Liver (tissue), 9 donors: ENCODE data around the gene AXIN1. TPM values are rescaled to one million over a fixed set of nuclear protein-coding genes. Genes with fewer than 3 reads are reported as not detected.

ENCODE experiments used
- DNase-seq: peaks from one replicate; pipeline ENCODE4 v3.0.0-alpha.2; 2017; ENCODE audit warnings: low spot score
- H3K27ac ChIP-seq, 2 donors: one replicate each; pipeline ENCODE4 v1.7.0; 2013; ENCODE audit warnings: inconsistent platforms in 2 of 2, low read length in 2 of 2, control low read depth in 1 of 2, low read depth in 1 of 2, mild to moderate bottlenecking in 1 of 2
- H3K27me3 ChIP-seq, 4 donors: one replicate each; pipeline versions ENCODE4 v1.6.1 to v1.7.0; 2013; ENCODE audit warnings: low read length in 3 of 4, inconsistent platforms in 1 of 4, mild to moderate bottlenecking in 1 of 4, moderate library complexity in 1 of 4; ENCODE audit not compliant: control insufficient read depth in 4 of 4, insufficient read depth in 4 of 4
- H3K36me3 ChIP-seq, 4 donors: one replicate each; pipeline versions ENCODE4 v1.6.1 to v1.7.0; 2013; ENCODE audit warnings: low read length in 3 of 4, mild to moderate bottlenecking in 3 of 4, low read depth in 1 of 4, moderate library complexity in 1 of 4; ENCODE audit not compliant: control insufficient read depth in 4 of 4, insufficient read depth in 3 of 4
- H3K4me1 ChIP-seq, 4 donors: one replicate each; pipeline versions ENCODE4 v1.6.1 to v1.7.0; 2013; ENCODE audit warnings: low read length in 3 of 4, mild to moderate bottlenecking in 3 of 4, moderate library complexity in 1 of 4; ENCODE audit not compliant: control insufficient read depth in 4 of 4, insufficient read depth in 4 of 4
- H3K4me3 ChIP-seq, 3 donors: one replicate each; pipeline versions ENCODE4 v1.6.1 to v1.7.0; 2013; ENCODE audit warnings: low read length in 3 of 3, control low read depth in 1 of 3, low read depth in 1 of 3, mild to moderate bottlenecking in 1 of 3
- H3K9ac ChIP-seq, 2 donors: one replicate each; pipeline ENCODE4 v1.7.0; 2013; ENCODE audit warnings: low read length in 2 of 2, mild to moderate bottlenecking in 2 of 2, moderate library complexity in 2 of 2, control low read depth in 1 of 2, low read depth in 1 of 2
- H3K9me3 ChIP-seq, 4 donors: one replicate each; pipeline versions ENCODE4 v1.6.1 to v1.7.0; 2013; ENCODE audit warnings: low read length in 3 of 4; ENCODE audit not compliant: control insufficient read depth in 4 of 4
- FOXA1 ChIP-seq: IDR thresholded peaks from 2 replicates; pipeline ENCODE4 v1.6.1; 2016; ENCODE audit warnings: antibody characterized with exemption
- FOXA2 ChIP-seq: IDR thresholded peaks from 2 replicates; pipeline ENCODE4 v1.6.1; 2016; ENCODE audit warnings: antibody characterized with exemption
- GABPA ChIP-seq, 2 donors: IDR thresholded peaks in 1 of 2; conservative IDR thresholded peaks in 1 of 2; 2 replicates each; pipeline ENCODE4 v1.6.1; 2016; ENCODE audit warnings: antibody characterized with exemption in 2 of 2, mild to moderate bottlenecking in 1 of 2, moderate library complexity in 1 of 2
- HNF4A ChIP-seq, 2 donors: conservative IDR thresholded peaks; 2 replicates each; pipeline ENCODE4 v1.6.1; 2016; ENCODE audit warnings: antibody characterized with exemption in 2 of 2, mild to moderate bottlenecking in 2 of 2
- HNF4G ChIP-seq: IDR thresholded peaks from 2 replicates; pipeline ENCODE4 v1.6.1; 2016; ENCODE audit warnings: antibody characterized with exemption
- JUND ChIP-seq, 2 donors: IDR thresholded peaks; 2 replicates each; pipeline ENCODE4 v1.6.1; 2016; ENCODE audit warnings: antibody characterized with exemption in 2 of 2
- NR2F2 ChIP-seq: IDR thresholded peaks from 2 replicates; pipeline ENCODE4 v1.6.1; 2016; ENCODE audit warnings: antibody characterized with exemption
- RAD21 ChIP-seq, 2 donors: IDR thresholded peaks; 2 replicates each; pipeline ENCODE4 v1.6.1; 2016; ENCODE audit warnings: antibody characterized with exemption in 2 of 2, mild to moderate bottlenecking in 2 of 2
- RXRA ChIP-seq, 2 donors: IDR thresholded peaks; 2 replicates each; pipeline ENCODE4 v1.6.1; 2017 to 2018; ENCODE audit warnings: antibody characterized with exemption in 2 of 2, mild to moderate bottlenecking in 1 of 2
- SP1 ChIP-seq: IDR thresholded peaks from 2 replicates; pipeline ENCODE4 v1.6.1; 2018; ENCODE audit warnings: antibody characterized with exemption, mild to moderate bottlenecking
- TAF1 ChIP-seq: conservative IDR thresholded peaks from 2 replicates; pipeline ENCODE4 v1.6.1; 2016; ENCODE audit warnings: antibody characterized with exemption, mild to moderate bottlenecking
- YY1 ChIP-seq: IDR thresholded peaks from 2 replicates; pipeline ENCODE4 v1.6.1; 2016; ENCODE audit warnings: antibody characterized with exemption, mild to moderate bottlenecking
- WGBS: extraction: QIAGEN DNeasy Blood & Tissue Kit; methylation state at CpG from one replicate; pipeline ENCODE4 v1.1.7; 2013; 5-methylcytosine and 5-hydroxymethylcytosine counted together
- polyA plus RNA-seq, 2 donors: library from polyadenylated mRNA; stranded (reverse) in 1 of 2; unstranded in 1 of 2; fragments of 200-250 nt in 1 of 2; fragments of >200 nt in 1 of 2; fragmentation: Nextera tagmentation in 1 of 2; extraction: Ambion mirVana in 1 of 2; gene quantifications; one replicate each; pipeline versions ENCODE4 v1.2.1 to v1.2.3, GENCODE V29; 2013 to 2015
- total RNA-seq, 2 donors: library from RNA; depleted of rRNA; stranded (reverse); fragments of >200 nt; gene quantifications; one replicate each; pipeline ENCODE4 v1.2.3, GENCODE V29; 2014
- TF ChIP-seq, protein P1 (sequence below): fragments of 150-350 bp; IDR thresholded peaks from 2 replicates; pipeline ENCODE4 v1.5.1; 2017; ENCODE audit warnings: improper control_type of control experiment, low read depth, low read length; ENCODE audit not compliant: missing input control
- TF ChIP-seq, protein P2 (sequence below): IDR thresholded peaks from 2 replicates; pipeline ENCODE4 v1.6.1; 2016; ENCODE audit warnings: antibody characterized with exemption
- TF ChIP-seq, protein P3 (sequence below): IDR thresholded peaks from 2 replicates; pipeline ENCODE4 v1.6.1; 2016; ENCODE audit warnings: antibody characterized with exemption
- TF ChIP-seq, protein P4 (sequence below): IDR thresholded peaks from 2 replicates; pipeline ENCODE4 v1.6.1; 2016; ENCODE audit warnings: antibody characterized with exemption
- TF ChIP-seq, protein P5 (sequence below): IDR thresholded peaks from 2 replicates; pipeline ENCODE4 v1.6.1; 2016; ENCODE audit warnings: antibody characterized with exemption, mild to moderate bottlenecking
- donor health status: healthy.
- donor health status: healthy.
- donor health status: healthy.
- donor health status: healthy.
- donor health status: healthy.

Gene AXIN1
- total and polyA plus RNA-seq, 4 donors = 2.0 to 10.3 (median 7.9) TPM

DNA sequence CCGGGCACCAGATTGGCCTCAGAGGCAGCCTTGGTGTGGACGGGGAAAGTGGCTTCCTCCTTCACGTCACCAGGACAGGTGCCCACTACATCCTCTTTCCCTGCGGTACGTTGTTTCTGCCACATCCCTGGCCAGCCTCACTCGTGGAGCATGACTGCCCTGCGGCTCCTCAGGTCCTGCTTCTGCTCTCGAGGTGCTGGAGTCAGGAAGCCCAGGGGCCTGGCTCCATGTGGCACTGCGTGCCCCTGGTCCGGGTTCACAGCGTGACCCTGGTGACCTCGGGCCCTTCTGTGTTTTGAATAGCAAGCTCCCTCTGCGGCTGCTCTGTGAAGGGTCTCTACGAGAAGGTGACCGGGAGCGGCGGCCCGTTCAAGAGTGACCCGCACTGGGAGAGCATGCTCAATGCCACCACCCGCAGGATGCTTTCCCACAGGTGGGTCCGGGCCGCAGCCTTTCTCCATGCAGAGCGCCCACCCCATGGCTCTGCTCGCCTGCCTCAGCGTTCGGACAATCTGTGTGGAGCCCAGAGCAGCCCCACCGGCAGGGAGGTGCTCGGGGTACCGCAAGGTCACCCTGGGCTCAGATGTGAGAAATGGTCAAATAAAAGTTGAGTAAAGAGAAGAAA, 90.3 kb downstream of the AXIN1 start:
- Histone ChIP-seq H3K4me3 (no peak overlapping the region), H3K9ac (no peak overlapping the region), H3K27me3 (no peaks in the 10 kb centered on the region), H3K27ac (no peak overlapping the region), H3K36me3 (peaks cover 6 to 53% (median 14%) of the 10 kb centered on the region in 4 donors), H3K9me3 (no peaks in the 10 kb centered on the region), H3K4me1 (no peaks in the 10 kb centered on the region)
- WGBS = 96% methylated on average over 29 of the region's 29 CpGs
- no peak for DNase-seq
- no peak for TF ChIP-seq HNF4A (conservative IDR thresholded peaks at IDR 0.05)
- TF ChIP-seq HNF4G = no peak
- TF ChIP-seq SP1 = no peak
- TF ChIP-seq, protein P1, sequence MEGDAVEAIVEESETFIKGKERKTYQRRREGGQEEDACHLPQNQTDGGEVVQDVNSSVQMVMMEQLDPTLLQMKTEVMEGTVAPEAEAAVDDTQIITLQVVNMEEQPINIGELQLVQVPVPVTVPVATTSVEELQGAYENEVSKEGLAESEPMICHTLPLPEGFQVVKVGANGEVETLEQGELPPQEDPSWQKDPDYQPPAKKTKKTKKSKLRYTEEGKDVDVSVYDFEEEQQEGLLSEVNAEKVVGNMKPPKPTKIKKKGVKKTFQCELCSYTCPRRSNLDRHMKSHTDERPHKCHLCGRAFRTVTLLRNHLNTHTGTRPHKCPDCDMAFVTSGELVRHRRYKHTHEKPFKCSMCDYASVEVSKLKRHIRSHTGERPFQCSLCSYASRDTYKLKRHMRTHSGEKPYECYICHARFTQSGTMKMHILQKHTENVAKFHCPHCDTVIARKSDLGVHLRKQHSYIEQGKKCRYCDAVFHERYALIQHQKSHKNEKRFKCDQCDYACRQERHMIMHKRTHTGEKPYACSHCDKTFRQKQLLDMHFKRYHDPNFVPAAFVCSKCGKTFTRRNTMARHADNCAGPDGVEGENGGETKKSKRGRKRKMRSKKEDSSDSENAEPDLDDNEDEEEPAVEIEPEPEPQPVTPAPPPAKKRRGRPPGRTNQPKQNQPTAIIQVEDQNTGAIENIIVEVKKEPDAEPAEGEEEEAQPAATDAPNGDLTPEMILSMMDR = no peak
- TF ChIP-seq, protein P2, sequence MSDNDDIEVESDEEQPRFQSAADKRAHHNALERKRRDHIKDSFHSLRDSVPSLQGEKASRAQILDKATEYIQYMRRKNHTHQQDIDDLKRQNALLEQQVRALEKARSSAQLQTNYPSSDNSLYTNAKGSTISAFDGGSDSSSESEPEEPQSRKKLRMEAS = no peak
- no peak for TF ChIP-seq FOXA2
- no peak for TF ChIP-seq YY1
- TF ChIP-seq, protein P3, sequence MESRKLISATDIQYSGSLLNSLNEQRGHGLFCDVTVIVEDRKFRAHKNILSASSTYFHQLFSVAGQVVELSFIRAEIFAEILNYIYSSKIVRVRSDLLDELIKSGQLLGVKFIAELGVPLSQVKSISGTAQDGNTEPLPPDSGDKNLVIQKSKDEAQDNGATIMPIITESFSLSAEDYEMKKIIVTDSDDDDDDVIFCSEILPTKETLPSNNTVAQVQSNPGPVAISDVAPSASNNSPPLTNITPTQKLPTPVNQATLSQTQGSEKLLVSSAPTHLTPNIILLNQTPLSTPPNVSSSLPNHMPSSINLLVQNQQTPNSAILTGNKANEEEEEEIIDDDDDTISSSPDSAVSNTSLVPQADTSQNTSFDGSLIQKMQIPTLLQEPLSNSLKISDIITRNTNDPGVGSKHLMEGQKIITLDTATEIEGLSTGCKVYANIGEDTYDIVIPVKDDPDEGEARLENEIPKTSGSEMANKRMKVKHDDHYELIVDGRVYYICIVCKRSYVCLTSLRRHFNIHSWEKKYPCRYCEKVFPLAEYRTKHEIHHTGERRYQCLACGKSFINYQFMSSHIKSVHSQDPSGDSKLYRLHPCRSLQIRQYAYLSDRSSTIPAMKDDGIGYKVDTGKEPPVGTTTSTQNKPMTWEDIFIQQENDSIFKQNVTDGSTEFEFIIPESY = no peak
- TF ChIP-seq, protein P4, sequence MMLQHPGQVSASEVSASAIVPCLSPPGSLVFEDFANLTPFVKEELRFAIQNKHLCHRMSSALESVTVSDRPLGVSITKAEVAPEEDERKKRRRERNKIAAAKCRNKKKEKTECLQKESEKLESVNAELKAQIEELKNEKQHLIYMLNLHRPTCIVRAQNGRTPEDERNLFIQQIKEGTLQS = no peak
- no peak for TF ChIP-seq FOXA1
- no peak for TF ChIP-seq TAF1

DNA sequence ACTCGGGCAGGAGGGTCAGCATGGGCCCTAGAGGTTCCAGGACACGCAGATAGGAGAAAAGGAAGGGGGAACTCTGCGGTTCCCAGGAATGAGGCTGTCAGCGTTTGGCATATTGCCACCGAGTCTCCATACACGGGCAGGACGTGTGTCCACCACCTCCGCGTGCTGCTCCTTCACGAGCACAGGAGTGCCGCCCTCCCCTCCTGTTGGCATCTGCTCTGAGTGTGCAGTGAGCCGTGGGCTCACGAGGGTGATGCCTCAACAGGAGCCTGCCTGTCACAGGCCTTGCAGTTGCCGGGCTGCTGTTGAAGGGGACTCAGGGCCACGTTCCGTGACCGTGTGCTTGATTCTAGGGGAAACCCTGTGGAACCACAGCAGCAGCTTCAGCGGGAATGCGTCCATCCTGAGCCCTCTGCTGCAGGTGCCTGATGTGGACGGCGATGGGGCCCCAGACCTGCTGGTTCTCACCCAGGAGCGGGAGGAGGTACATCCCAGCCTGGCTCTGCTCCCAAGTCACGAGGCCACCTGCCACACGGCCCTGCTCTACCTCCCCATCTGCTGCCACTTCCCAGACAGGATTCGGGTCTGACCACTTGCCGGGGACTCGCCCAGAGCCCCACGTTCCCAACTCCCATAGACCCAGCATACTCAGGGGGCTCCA, 91.4 kb downstream of the AXIN1 start:
- peaks cover 6 to 53% (median 14%) of the 10 kb centered on the region in 4 donors for H3K36me3 ChIP-seq
- DNase-seq = no peak
- TF ChIP-seq NR2F2 = no peak
- TF ChIP-seq, protein P1 = no peak
- TF ChIP-seq, protein P4 = no peak
- no peak for TF ChIP-seq RAD21 (IDR thresholded peaks at IDR 0.05)
- TF ChIP-seq, protein P3 = no peak
- no peak for TF ChIP-seq RXRA (IDR thresholded peaks at IDR 0.05)
- TF ChIP-seq, protein P5, sequence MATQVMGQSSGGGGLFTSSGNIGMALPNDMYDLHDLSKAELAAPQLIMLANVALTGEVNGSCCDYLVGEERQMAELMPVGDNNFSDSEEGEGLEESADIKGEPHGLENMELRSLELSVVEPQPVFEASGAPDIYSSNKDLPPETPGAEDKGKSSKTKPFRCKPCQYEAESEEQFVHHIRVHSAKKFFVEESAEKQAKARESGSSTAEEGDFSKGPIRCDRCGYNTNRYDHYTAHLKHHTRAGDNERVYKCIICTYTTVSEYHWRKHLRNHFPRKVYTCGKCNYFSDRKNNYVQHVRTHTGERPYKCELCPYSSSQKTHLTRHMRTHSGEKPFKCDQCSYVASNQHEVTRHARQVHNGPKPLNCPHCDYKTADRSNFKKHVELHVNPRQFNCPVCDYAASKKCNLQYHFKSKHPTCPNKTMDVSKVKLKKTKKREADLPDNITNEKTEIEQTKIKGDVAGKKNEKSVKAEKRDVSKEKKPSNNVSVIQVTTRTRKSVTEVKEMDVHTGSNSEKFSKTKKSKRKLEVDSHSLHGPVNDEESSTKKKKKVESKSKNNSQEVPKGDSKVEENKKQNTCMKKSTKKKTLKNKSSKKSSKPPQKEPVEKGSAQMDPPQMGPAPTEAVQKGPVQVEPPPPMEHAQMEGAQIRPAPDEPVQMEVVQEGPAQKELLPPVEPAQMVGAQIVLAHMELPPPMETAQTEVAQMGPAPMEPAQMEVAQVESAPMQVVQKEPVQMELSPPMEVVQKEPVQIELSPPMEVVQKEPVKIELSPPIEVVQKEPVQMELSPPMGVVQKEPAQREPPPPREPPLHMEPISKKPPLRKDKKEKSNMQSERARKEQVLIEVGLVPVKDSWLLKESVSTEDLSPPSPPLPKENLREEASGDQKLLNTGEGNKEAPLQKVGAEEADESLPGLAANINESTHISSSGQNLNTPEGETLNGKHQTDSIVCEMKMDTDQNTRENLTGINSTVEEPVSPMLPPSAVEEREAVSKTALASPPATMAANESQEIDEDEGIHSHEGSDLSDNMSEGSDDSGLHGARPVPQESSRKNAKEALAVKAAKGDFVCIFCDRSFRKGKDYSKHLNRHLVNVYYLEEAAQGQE = no peak
- TF ChIP-seq JUND (IDR thresholded peaks at IDR 0.05) = no peak
- no peak for TF ChIP-seq FOXA2
- no peak for TF ChIP-seq TAF1
- no peak for TF ChIP-seq HNF4A (conservative IDR thresholded peaks at IDR 0.05)
- no peak for TF ChIP-seq GABPA (IDR thresholded peaks at IDR 0.05 in 1 of 2, conservative IDR thresholded peaks at IDR 0.05 in 1 of 2)
- TF ChIP-seq, protein P2 = no peak
- no peak for TF ChIP-seq YY1

More for the DNA sequence above, 91.4 kb downstream of the AXIN1 start:
- no peaks in the 10 kb centered on the region for H3K27me3 ChIP-seq
- no peak overlapping the region for H3K4me3 ChIP-seq
- no peak overlapping the region for H3K27ac ChIP-seq
- H3K9ac ChIP-seq = no peak overlapping the region
- no peaks in the 10 kb centered on the region for H3K4me1 ChIP-seq
- no peaks in the 10 kb centered on the region for H3K9me3 ChIP-seq
- 93% methylated on average over 28 of the region's 28 CpGs for WGBS
